GM12865 (cell line): ENCODE results near the gene LIPF.
"Not testable (repeated sequence)": the region's sequence is repeated elsewhere in the genome, so short reads cannot be mapped to it uniquely, and the experiment has no call there.

ENCODE experiments used
- DNase-seq: peaks from one replicate; pipeline ENCODE4 v3.0.0; 2010; ENCODE audit warnings: low read depth
- H3K4me3 ChIP-seq: 2 replicates; pipeline ENCODE4 v1.5.1; 2011; ENCODE audit warnings: mild to moderate bottlenecking, low read depth, low read length, control low read depth
- CTCF ChIP-seq: IDR thresholded peaks from 2 replicates; pipeline ENCODE4 v1.5.1; 2011; ENCODE audit warnings: low read length, control low read depth, low read depth, inconsistent platforms; ENCODE audit not compliant: insufficient read depth; ENCODE audit errors: missing control alignments

Gene LIPF

DNA sequence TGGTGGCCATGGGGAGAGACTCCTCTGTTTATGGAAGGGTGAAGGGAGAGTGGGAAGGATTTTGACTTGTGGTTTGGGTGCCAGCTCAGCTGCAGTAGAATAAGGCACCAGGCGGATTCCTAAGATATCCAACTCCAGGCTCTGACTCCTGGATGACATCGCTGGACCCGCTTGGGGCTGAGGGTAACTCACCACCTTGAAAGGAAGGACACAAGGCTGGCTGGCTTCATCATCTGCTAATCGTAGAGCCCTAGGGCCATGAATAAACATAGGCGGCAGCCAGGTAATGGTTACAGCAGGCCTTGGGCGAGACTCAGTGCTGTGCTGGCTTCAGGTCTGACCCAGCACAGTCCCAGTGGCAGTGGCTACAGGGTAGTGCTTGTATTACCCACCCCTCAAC lies 25.1 kb downstream of the LIPF start:
- DNase-seq, result no peak
- no peak overlapping the region for H3K4me3 ChIP-seq
- TF ChIP-seq CTCF, result no peak

- DNase-seq, result no peak
- no peak overlapping the region for H3K4me3 ChIP-seq
- no peak for TF ChIP-seq CTCF
These were observed 29.3 kb downstream of the LIPF start for GRCh38 chr10:88693392-88694020.

GRCh38 chr10:88702848-88703597 lies 38.8 kb downstream of the LIPF start:
- no peak for DNase-seq
- no peak for TF ChIP-seq CTCF
- no peak overlapping the region for H3K4me3 ChIP-seq

- H3K4me3 ChIP-seq, result no peak within 1 kb of the TSS
- no peak for TF ChIP-seq CTCF
- no peak for DNase-seq
These were observed 41.7 kb downstream of the LIPF start, which contains the start of gene LIPK for GRCh38 chr10:88705958-88706357. TSS of gene LIPK (plus strand) at chr10:88706249. CDS start at chr10:88724544, 18,295 bp downstream.

- DNase-seq, result no peak
- H3K4me3 ChIP-seq, result no peak overlapping the region
- no peak for TF ChIP-seq CTCF
These were observed 43.4 kb downstream of the LIPF start for GRCh38 chr10:88707429-88708155.

DNA sequence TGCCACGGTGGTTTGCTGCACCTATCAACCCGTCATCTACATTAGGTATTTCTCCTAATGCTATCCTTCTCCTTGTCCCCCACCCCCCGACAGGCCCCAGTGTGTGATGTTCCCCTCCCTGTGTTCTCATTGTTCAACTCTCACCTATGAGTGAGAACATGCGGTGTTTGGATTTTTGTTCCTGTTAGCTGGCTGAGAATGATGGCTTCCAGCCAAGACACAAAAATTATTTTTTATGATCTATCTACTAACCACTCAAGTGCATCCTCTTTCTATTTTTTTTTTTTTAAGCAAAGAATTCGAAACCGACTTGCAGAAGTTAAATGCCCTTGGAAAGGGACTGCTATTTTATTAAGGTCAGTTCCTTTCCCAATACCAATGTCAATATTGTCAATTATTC lies 45.1 kb downstream of the LIPF start:
- not testable (repeated sequence) for H3K4me3 ChIP-seq, DNase-seq

- DNase-seq, result no peak
- H3K4me3 ChIP-seq, result no peak overlapping the region
- no peak for TF ChIP-seq CTCF
These were observed 51.3 kb downstream of the LIPF start for GRCh38 chr10:88715517-88715916.
